ENCODE results near the gene PRSS38.

GRCh38 chr1:227798078-227798802, 17.2 kb upstream of the PRSS38 start:
- TF ChIP-seq CTCF (optimal IDR thresholded peaks at IDR 0.05 in 1 of 3, IDR thresholded peaks at IDR 0.05 in 1 of 3, conservative IDR thresholded peaks at IDR 0.05 in 1 of 3; ENCODE audit: extremely low read depth in 1 of 3, insufficient read depth in 2 of 3, low read length in 3 of 3), result no peak
- TF ChIP-seq EZH2 (IDR thresholded peaks at IDR 0.05; ENCODE audit: low read length), result no peak
